A549 treated with GW870086 at 1 μM for 4 hours (cell line): ENCODE results near the gene AMER3. TPM values are rescaled to one million over a fixed set of nuclear protein-coding genes. Genes with fewer than 3 reads are reported as not detected.

Source experiments
- total RNA-seq: library from RNA; stranded (reverse); fragments of 200-300 nt; extraction: Qiagen RNA extraction; gene quantifications from 5 replicates; pipeline ENCODE4 v1.2.3, GENCODE V29; 2022; ENCODE audit warnings: low read depth

Gene AMER3
- not detected in 5 replicates for total RNA-seq

GRCh38 chr2:130755256-130756052, at the start of gene AMER3:
Gene AMER3, plus strand, starts transcription at chr2:130755540. Its CDS starts 6,533 bp downstream, at chr2:130762073.

GRCh38 chr2:130728549-130729316, 26.6 kb upstream of the AMER3 start, which contains the start of gene GPR148:
Gene GPR148, plus strand, starts transcription at chr2:130729070. Its CDS starts 82 bp downstream, at chr2:130729152.

Other genes starting within 250 kb of the AMER3 start
- gene POTEI, start 246.2 kb upstream of the AMER3 start, total RNA-seq = 0.07 TPM in 1 of 5 replicates, not detected in the others
- gene CFC1B, start 234.3 kb upstream of the AMER3 start, total RNA-seq = not detected in 5 replicates
- gene CFC1, start 156.0 kb upstream of the AMER3 start, total RNA-seq = 0.09 TPM in 1 of 5 replicates, not detected in the others
- not detected in 5 replicates for gene POTEJ, start 144.1 kb upstream of the AMER3 start, total RNA-seq
- not detected in 5 replicates for gene GPR148, start 26.5 kb upstream of the AMER3 start, total RNA-seq
- gene ARHGEF4, start 81.4 kb downstream of the AMER3 start, total RNA-seq = 7.6 to 10.6 TPM (median 10.3 TPM) in 5 replicates